CD14-positive monocyte (primary cell): Measurements from ENCODE around the gene ABCG1. TPM values are rescaled to one million over a fixed set of nuclear protein-coding genes. Genes with fewer than 3 reads are reported as not detected.

Experiments
- DNase-seq, 3 donors: peaks; one replicate each; pipeline ENCODE4 v3.0.0-alpha.2; 2011 to 2022
- H2AFZ ChIP-seq: 2 replicates; pipeline ENCODE4 v1.6.0; 2012; ENCODE audit warnings: mild to moderate bottlenecking, low read depth, low read length, inconsistent platforms; ENCODE audit not compliant: insufficient read depth, poor library complexity, severe bottlenecking
- H3K27ac ChIP-seq, 2 donors: 1 replicate in 1 of 2; 2 replicates in 1 of 2; pipeline ENCODE4 v1.5.1; 2012 to 2013; ENCODE audit warnings: low read length in 2 of 2, control low read depth in 1 of 2, inconsistent platforms in 1 of 2, low read depth in 1 of 2, mild to moderate bottlenecking in 1 of 2
- H3K27me3 ChIP-seq, 2 donors: one replicate each; pipeline versions ENCODE4 v1.6.0 to v1.6.1; 2011 to 2013; ENCODE audit warnings: low read length in 2 of 2; ENCODE audit not compliant: control insufficient read depth in 2 of 2, insufficient read depth in 2 of 2
- H3K36me3 ChIP-seq, 2 donors: replicated peaks in 1 of 2; 1 replicate in 1 of 2; 2 replicates in 1 of 2; pipeline versions ENCODE4 v1.5.1 to v1.6.1; 2012 to 2013; ENCODE audit warnings: low read length in 2 of 2, control low read depth in 1 of 2, inconsistent platforms in 1 of 2, mild to moderate bottlenecking in 1 of 2; ENCODE audit not compliant: insufficient read depth in 2 of 2, control insufficient read depth in 1 of 2
- H3K4me1 ChIP-seq, 2 donors: 1 replicate in 1 of 2; 2 replicates in 1 of 2; pipeline versions ENCODE4 v1.5.1 to v1.6.1; 2012 to 2013; ENCODE audit warnings: low read length in 2 of 2, control low read depth in 1 of 2, inconsistent platforms in 1 of 2, mild to moderate bottlenecking in 1 of 2, moderate library complexity in 1 of 2; ENCODE audit not compliant: insufficient read depth in 2 of 2, control insufficient read depth in 1 of 2
- H3K4me2 ChIP-seq: replicated peaks from 2 replicates; pipeline ENCODE3; 2012; ENCODE audit warnings: low read length, moderate library complexity, mild to moderate bottlenecking; ENCODE audit not compliant: poor library complexity, severe bottlenecking; ENCODE audit errors: extremely low read depth
- H3K4me3 ChIP-seq, 3 experiments: fragments of 200-600 bp in 1 of 3; sonication (generic) in 1 of 3; replicated peaks in 1 of 3; 1 replicate in 2 of 3; 2 replicates in 1 of 3; pipeline ENCODE4 v1.5.1; 2011 to 2013; ENCODE audit warnings: low read length in 3 of 3, mild to moderate bottlenecking in 3 of 3, control low read depth in 2 of 3, low read depth in 2 of 3, inconsistent platforms in 1 of 3, moderate library complexity in 1 of 3
- H3K79me2 ChIP-seq: 2 replicates; pipeline ENCODE4 v1.6.0; 2012; ENCODE audit warnings: mild to moderate bottlenecking, control low read depth, inconsistent platforms, low read length, moderate library complexity; ENCODE audit not compliant: insufficient read depth
- H3K9ac ChIP-seq: 2 replicates; pipeline ENCODE4 v1.6.0; 2017; ENCODE audit warnings: low read length, mild to moderate bottlenecking; ENCODE audit not compliant: insufficient read depth, poor library complexity, severe bottlenecking
- H3K9me3 ChIP-seq, 2 donors: replicated peaks in 1 of 2; 1 replicate in 1 of 2; 2 replicates in 1 of 2; pipeline versions ENCODE4 v1.5.1 to v1.6.1; 2012 to 2013; ENCODE audit warnings: low read length in 2 of 2, control low read depth in 1 of 2; ENCODE audit not compliant: control insufficient read depth in 1 of 2, insufficient read depth in 1 of 2
- H4K20me1 ChIP-seq: 2 replicates; pipeline ENCODE4 v1.6.0; 2012; ENCODE audit warnings: mild to moderate bottlenecking, low read length, control low read depth, moderate library complexity; ENCODE audit not compliant: insufficient read depth
- H3K27ac Mint-ChIP-seq, 7 donors: one replicate each; pipeline ENCODE4 v1.8.0; 2020; ENCODE audit warnings: mild to moderate bottlenecking in 7 of 7, mixed read lengths in 7 of 7, moderate library complexity in 6 of 7, inconsistent platforms in 2 of 7
- H3K27me3 Mint-ChIP-seq, 3 donors: one replicate each; pipeline ENCODE4 v1.8.0; 2021 to 2022; ENCODE audit warnings: low read depth in 3 of 3, mild to moderate bottlenecking in 3 of 3, mixed read lengths in 3 of 3, moderate library complexity in 3 of 3, inconsistent platforms in 1 of 3
- H3K36me3 Mint-ChIP-seq, 2 donors: one replicate each; pipeline ENCODE4 v1.8.0; 2020; ENCODE audit warnings: mixed read lengths in 2 of 2, inconsistent platforms in 1 of 2, mild to moderate bottlenecking in 1 of 2
- H3K4me1 Mint-ChIP-seq: one replicate; pipeline ENCODE4 v1.8.0; 2020; ENCODE audit warnings: mild to moderate bottlenecking, mixed read lengths
- H3K4me3 Mint-ChIP-seq, 2 donors: one replicate each; pipeline ENCODE4 v1.8.0; 2020; ENCODE audit warnings: mild to moderate bottlenecking in 2 of 2, mixed read lengths in 2 of 2, moderate library complexity in 1 of 2
- H3K9me3 Mint-ChIP-seq, 7 donors: one replicate each; pipeline ENCODE4 v1.8.0; 2020 to 2022; ENCODE audit warnings: mixed read lengths in 7 of 7, mild to moderate bottlenecking in 6 of 7, moderate library complexity in 6 of 7, inconsistent platforms in 2 of 7
- WGBS: methylation state at CpG from one replicate; pipeline ENCODE4 v1.1.5; 2013; ENCODE audit warnings: missing lambda C conversion rate; ENCODE audit not compliant: insufficient coverage; 5-methylcytosine and 5-hydroxymethylcytosine counted together
- intact Hi-C, 2 donors: fragments of 100-400 bp; cut with micrococcal nuclease; formaldehyde crosslinking; loops; one replicate each; pipeline versions ENCODE4 v1.15.0 to v1.15.1; 2023
- polyA plus RNA-seq, 3 donors: library from polyadenylated mRNA; depleted of rRNA in 1 of 3; unstranded in 2 of 3; stranded (reverse) in 1 of 3; fragments of 300-500 nt in 2 of 3; fragments of >200 nt in 1 of 3; fragmentation: Illumina TruSeq in 2 of 3; gene quantifications; 1 replicate in 2 of 3; 2 replicates in 1 of 3; pipeline ENCODE4 v1.2.3, GENCODE V29; 2012 to 2021
- TF ChIP-seq, protein P1 (sequence below): fragments of 200-600 bp; IDR thresholded peaks from one replicate; pipeline ENCODE4 v1.8.0; 2022; ENCODE audit warnings: antibody characterized with exemption, mild to moderate bottlenecking

The ABCG1 gene
- polyA plus RNA-seq, 3 donors, result 3.0 to 5.2 (median 3.5) TPM

DNA sequence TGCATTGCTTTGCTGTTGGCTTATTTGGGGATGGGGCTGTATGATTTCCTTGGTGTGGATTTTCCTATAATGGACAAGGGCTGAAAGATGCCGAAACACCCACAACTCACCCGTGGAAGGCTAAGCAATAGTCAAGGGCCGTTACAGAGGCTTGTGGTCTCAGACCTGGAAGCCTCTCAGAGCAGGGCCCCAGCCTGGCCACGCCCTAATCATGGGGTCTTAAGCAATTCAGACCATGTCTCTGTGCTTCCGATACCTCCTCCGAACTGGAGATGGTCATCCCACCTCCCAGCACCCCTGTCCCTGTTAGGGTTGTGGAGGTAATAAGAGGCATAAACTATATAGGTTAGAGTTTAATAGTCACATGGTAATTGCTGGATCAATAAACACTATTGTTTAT is 3.4 kb downstream of the ABCG1 start:
- peaks cover 38% of the 10 kb centered on the region for H3K4me1 Mint-ChIP-seq
- TF ChIP-seq, protein P1, sequence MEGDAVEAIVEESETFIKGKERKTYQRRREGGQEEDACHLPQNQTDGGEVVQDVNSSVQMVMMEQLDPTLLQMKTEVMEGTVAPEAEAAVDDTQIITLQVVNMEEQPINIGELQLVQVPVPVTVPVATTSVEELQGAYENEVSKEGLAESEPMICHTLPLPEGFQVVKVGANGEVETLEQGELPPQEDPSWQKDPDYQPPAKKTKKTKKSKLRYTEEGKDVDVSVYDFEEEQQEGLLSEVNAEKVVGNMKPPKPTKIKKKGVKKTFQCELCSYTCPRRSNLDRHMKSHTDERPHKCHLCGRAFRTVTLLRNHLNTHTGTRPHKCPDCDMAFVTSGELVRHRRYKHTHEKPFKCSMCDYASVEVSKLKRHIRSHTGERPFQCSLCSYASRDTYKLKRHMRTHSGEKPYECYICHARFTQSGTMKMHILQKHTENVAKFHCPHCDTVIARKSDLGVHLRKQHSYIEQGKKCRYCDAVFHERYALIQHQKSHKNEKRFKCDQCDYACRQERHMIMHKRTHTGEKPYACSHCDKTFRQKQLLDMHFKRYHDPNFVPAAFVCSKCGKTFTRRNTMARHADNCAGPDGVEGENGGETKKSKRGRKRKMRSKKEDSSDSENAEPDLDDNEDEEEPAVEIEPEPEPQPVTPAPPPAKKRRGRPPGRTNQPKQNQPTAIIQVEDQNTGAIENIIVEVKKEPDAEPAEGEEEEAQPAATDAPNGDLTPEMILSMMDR, result no peak
- Histone ChIP-seq H3K9me3 (no peaks in the 10 kb centered on the region), H3K27me3 (peaks cover 6 to 8% of the 10 kb centered on the region in 2 donors), H3K4me1 (peaks cover 39 to 41% of the 10 kb centered on the region in 2 donors), H3K9ac (no peak overlapping the region), H4K20me1 (peaks cover 7% of the 10 kb centered on the region), H3K79me2 (no peaks in the 10 kb centered on the region), H3K27ac (no peak overlapping the region), H3K4me3 (no peak overlapping the region), H2AFZ (no peak overlapping the region), H3K4me2 (no peak overlapping the region), H3K36me3 (no peaks in the 10 kb centered on the region)
- peaks cover 11 to 38% of the 10 kb centered on the region in 2 donors for H3K36me3 Mint-ChIP-seq
- H3K4me3 Mint-ChIP-seq, result no peak overlapping the region
- DNase-seq, result no peak
- peaks cover 0 to under 1% (median 0%) of the 10 kb centered on the region in 7 donors for H3K9me3 Mint-ChIP-seq
- WGBS, result 47% methylated on average over 3 of the region's 6 CpGs
- peak overlapping the region in 1 of 7 donors; percentile 44 for H3K27ac Mint-ChIP-seq
- H3K27me3 Mint-ChIP-seq, result peaks cover 8 to 18% (median 13%) of the 10 kb centered on the region in 3 donors
- intact Hi-C loops, result loop anchor here in 1 of 2 donors (5.0 kb wide), 2 partner anchors 35 to 60 kb away; no protein-coding TSS in a partner anchor

- no peak overlapping the region for H3K4me3 Mint-ChIP-seq
- TF ChIP-seq, protein P1, result no peak
- peak overlapping the region in 1 of 7 donors; percentile 44 for H3K27ac Mint-ChIP-seq
- H3K4me1 Mint-ChIP-seq, result peaks cover 43% of the 10 kb centered on the region
- intact Hi-C loops, result loop anchor here in 1 of 2 donors (5.0 kb wide), 2 partner anchors 34 to 61 kb away; no protein-coding TSS in a partner anchor
- no peaks in the 10 kb centered on the region for H3K36me3 ChIP-seq
- H3K9me3 Mint-ChIP-seq, result peaks cover 0 to 4% (median 0%) of the 10 kb centered on the region in 7 donors
- no peak overlapping the region for H3K4me2 ChIP-seq
- H3K27me3 ChIP-seq, result peaks cover 6 to 8% of the 10 kb centered on the region in 2 donors
- DNase-seq, result no peak
- peaks cover 45 to 46% of the 10 kb centered on the region in 2 donors for H3K4me1 ChIP-seq
- no peak overlapping the region for H3K9ac ChIP-seq
- H3K4me3 ChIP-seq, result no peak overlapping the region
- H3K9me3 ChIP-seq, result no peaks in the 10 kb centered on the region
- H3K27me3 Mint-ChIP-seq, result peaks cover 8 to 17% (median 8%) of the 10 kb centered on the region in 3 donors
- peaks cover 15 to 41% of the 10 kb centered on the region in 2 donors for H3K36me3 Mint-ChIP-seq
- H2AFZ ChIP-seq, result no peak overlapping the region
- H4K20me1 ChIP-seq, result peaks cover 7% of the 10 kb centered on the region
- WGBS, result 97% methylated on average over 7 of the region's 9 CpGs
- no peaks in the 10 kb centered on the region for H3K79me2 ChIP-seq
- no peak overlapping the region for H3K27ac ChIP-seq
These were observed 4.0 kb downstream of the ABCG1 start for GRCh38 chr21:42222821-42223390.
